Stomach smooth muscle (tissue), 2 donors: ENCODE results near the gene PPP2R1B.
"Not testable (repeated sequence)": the region's sequence is repeated elsewhere in the genome, so short reads cannot be mapped to it uniquely, and the experiment has no call there.

Experiments
- H3K27ac ChIP-seq: one replicate; pipeline ENCODE4 v1.7.0; 2013; ENCODE audit warnings: mild to moderate bottlenecking, low read length, inconsistent platforms
- H3K27me3 ChIP-seq, 2 donors: one replicate each; pipeline ENCODE4 v1.7.0; 2013; ENCODE audit warnings: low read length in 2 of 2; ENCODE audit not compliant: insufficient read depth in 2 of 2, control insufficient read depth in 1 of 2
- H3K36me3 ChIP-seq, 2 donors: one replicate each; pipeline ENCODE4 v1.7.0; 2013; ENCODE audit warnings: low read length in 2 of 2; ENCODE audit not compliant: control insufficient read depth in 2 of 2, insufficient read depth in 2 of 2
- H3K4me1 ChIP-seq: one replicate; pipeline ENCODE4 v1.7.0; 2013; ENCODE audit warnings: low read length; ENCODE audit not compliant: control insufficient read depth, insufficient read depth
- H3K4me3 ChIP-seq, 2 donors: one replicate each; pipeline ENCODE4 v1.7.0; 2013; ENCODE audit warnings: low read length in 2 of 2
- H3K9ac ChIP-seq, 2 donors: one replicate each; pipeline ENCODE4 v1.7.0; 2013; ENCODE audit warnings: low read length in 2 of 2, mild to moderate bottlenecking in 1 of 2
- H3K9me3 ChIP-seq, 2 donors: one replicate each; pipeline ENCODE4 v1.7.0; 2013; ENCODE audit warnings: low read length in 2 of 2; ENCODE audit not compliant: control insufficient read depth in 2 of 2
- donor health status: healthy.
- donor health status: Pancreatic carcinoma.

PPP2R1B gene

DNA sequence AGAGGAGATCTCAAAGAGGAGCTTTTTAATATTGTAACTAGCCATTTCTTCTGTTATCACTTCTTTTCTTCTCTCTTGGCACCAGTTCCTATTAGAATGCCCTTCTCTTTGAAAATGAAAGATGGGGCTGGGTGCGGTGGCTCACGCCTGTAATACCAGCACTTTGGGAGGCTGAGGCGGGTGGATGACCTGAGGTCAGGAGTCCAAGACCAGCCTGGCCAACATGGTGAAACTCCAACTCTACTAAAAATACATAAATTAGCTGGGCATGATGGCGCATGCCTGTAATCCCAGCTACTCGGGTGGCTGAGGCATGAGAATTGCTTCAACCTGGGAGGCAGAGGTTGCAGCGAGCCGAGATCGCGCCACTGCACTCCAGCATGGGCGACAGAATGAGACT, 18.1 kb upstream of the PPP2R1B start:
- H3K9ac ChIP-seq, H3K4me3 ChIP-seq, H3K9me3 ChIP-seq, H3K27me3 ChIP-seq, H3K27ac ChIP-seq, H3K4me1 ChIP-seq: not testable (repeated sequence)
- H3K36me3 ChIP-seq, result peaks cover 7 to 14% of the 10 kb centered on the region in 2 donors

DNA sequence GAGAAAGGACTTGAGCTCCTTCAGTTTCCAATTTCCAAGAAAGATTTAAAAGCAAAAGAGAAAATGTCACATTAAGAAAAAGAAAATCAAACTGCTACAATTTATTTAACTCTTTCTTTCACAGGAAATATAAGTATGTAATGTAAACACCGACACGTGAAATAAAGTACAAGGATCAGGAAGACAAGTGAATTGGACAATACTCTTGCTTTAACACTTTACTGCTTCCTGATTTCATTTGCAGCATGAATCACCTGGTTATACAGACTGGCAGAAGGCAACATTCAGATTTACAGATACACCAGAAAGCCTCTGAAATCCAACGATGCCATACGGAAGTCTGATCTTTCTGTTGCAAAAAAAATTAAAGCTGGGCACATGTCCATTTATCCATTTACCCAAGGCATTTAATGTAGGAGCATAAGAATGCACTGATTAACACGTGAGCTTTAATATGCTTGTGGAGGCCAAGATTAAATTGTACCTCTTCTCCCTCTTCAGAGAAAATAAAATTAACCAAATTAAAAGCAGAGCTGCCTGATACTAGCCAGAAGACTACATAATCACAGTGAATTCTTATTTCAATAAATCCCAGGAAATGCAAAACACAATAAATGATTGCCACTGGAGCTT, 16.0 kb upstream of the PPP2R1B start:
- H3K9me3 ChIP-seq, result no peaks in the 10 kb centered on the region
- H3K4me3 ChIP-seq, result no peak overlapping the region
- H3K36me3 ChIP-seq, result peaks cover 7 to 14% of the 10 kb centered on the region in 2 donors
- H3K27me3 ChIP-seq, result no peaks in the 10 kb centered on the region
- H3K9ac ChIP-seq, result no peak overlapping the region
- H3K4me1 ChIP-seq, result no peaks in the 10 kb centered on the region
- no peak overlapping the region for H3K27ac ChIP-seq

DNA sequence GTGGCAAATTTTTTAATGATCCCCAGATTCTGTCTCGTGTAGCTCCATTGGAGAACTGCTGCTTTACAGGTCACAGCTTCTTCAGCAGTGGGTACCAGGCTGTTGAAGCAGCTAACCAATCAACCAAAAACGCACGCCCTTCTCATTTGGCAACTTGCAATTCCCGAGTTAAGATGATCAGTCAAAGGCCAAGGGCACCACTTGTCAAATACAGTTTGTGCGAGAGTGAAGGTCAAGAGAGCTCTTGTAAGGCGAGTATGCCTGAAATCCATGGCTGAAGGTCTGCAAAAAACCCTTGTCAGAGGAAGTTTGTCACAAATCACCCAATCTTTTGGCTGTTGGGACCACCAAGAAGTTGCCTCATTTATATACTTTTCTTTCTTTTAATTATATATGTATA, 12.9 kb upstream of the PPP2R1B start:
- no peaks in the 10 kb centered on the region for H3K27me3 ChIP-seq
- no peaks in the 10 kb centered on the region for H3K9me3 ChIP-seq
- H3K4me3 ChIP-seq, result no peak overlapping the region
- H3K36me3 ChIP-seq, result no peaks in the 10 kb centered on the region
- no peaks in the 10 kb centered on the region for H3K4me1 ChIP-seq
- H3K9ac ChIP-seq, result no peak overlapping the region
- no peak overlapping the region for H3K27ac ChIP-seq

DNA sequence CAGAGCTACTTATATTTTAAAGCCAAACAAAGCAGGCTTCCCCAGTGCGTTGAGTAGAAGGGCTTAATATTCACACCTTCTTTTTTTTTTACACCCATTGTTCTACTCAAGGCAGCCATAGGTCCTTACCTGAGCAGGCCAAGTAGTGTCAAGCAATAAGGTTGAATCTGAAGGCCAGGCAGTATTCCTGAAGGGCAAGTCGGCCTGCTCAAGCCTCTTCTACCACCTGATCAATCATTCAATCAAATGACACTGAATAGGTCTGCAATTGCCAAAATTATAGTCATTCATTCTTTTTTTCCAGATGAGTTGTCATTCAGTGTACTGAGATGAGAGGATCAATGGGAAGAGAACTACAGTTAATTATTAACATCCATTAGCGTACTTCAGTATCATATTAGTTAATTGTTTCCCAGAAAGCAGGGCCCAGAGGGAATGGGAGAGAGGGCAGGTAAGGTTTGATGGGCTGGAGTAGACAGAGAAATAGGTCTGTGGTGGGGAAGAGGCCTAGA, 11.9 kb upstream of the PPP2R1B start:
- Histone ChIP-seq H3K27me3 (no peaks in the 10 kb centered on the region), H3K9me3 (no peaks in the 10 kb centered on the region), H3K4me1 (no peaks in the 10 kb centered on the region), H3K9ac (no peak overlapping the region), H3K27ac (no peak overlapping the region), H3K36me3 (no peaks in the 10 kb centered on the region), H3K4me3 (no peak overlapping the region)

DNA sequence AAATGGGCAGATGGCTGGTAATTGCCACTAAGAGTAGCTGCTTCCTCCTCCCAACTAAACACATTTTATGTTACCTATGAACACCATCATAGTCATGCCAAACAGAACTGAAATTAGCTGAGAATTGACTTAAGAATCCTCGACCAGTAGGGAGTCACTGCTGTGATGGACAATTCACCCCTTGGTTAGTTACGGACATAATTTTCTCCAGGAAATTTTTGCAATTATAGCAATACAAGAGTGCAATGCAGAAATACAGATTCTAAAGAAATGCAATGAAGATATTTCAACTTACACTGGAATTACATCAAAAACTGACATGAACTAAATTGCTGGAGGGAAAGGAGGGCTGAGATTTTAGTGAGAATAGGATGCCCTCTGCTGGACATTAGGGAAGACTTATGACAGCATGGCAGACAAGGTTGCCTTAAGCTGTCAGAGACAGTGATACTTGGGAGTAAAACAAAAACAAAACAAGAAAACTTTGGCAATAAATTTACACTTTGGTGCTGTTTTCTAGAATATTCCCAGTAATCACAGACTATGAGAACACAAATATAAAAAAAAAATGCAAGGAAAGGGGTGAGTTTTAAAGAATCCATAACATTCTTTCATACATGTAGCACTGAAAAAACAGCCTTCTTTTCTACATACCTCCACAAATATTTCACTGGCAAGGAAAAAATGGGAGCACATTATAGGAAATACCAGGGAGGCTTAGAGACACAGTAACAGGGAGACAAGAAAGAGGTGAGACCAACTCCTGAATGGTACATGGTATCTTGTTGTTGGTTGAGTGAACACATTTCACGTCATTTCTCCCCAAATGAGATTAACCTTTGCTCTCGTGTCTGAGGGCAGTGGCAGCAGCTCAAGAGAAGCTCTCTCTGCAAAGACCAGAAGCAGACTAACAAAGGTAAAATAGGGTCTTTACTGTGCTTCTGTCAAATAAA, 11.2 kb upstream of the PPP2R1B start:
- Histone ChIP-seq H3K27ac (no peak overlapping the region), H3K4me3 (no peak overlapping the region)

DNA sequence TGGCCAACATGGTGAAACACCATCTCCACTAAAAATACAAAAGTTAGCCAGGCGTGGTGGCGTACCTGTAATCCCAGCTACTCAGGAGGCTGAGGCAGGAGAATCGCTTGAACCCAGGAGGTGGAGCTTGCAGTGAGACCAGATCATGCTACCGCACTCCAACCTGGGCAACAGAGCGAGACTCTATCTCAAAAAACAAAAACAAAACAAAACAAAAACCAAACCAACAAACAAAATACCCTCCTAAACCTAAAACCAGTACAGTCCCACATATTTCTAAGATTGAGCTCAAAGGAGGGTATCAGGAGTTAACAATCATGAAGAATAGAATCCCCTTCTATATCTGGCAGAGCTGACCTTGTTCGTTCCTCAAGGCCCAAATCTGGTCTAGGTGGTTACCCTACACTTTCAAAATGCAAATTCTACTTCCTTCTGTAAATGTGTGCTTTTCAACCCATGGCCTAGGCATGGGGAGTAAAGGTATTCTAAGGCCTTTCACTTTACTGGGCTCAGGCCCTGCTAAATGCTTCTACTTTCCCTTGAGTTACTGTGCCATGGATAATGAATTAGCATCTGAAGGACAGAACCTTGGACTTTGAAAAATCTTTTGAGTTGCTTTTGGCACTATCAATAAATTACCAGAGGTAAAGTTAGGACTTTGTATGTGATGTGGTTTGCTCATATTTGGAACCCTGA, 10.4 kb upstream of the PPP2R1B start:
- Histone ChIP-seq H3K4me1 (no peaks in the 10 kb centered on the region), H3K9me3 (no peaks in the 10 kb centered on the region), H3K27me3 (no peaks in the 10 kb centered on the region), H3K36me3 (no peaks in the 10 kb centered on the region), H3K4me3 (no peak overlapping the region), H3K9ac (no peak overlapping the region), H3K27ac (no peak overlapping the region)

More for the DNA sequence above, 11.2 kb upstream of the PPP2R1B start:
- Histone ChIP-seq H3K4me1 (no peaks in the 10 kb centered on the region), H3K36me3 (no peaks in the 10 kb centered on the region), H3K27me3 (no peaks in the 10 kb centered on the region), H3K9me3 (no peaks in the 10 kb centered on the region), H3K9ac (no peak overlapping the region)

DNA sequence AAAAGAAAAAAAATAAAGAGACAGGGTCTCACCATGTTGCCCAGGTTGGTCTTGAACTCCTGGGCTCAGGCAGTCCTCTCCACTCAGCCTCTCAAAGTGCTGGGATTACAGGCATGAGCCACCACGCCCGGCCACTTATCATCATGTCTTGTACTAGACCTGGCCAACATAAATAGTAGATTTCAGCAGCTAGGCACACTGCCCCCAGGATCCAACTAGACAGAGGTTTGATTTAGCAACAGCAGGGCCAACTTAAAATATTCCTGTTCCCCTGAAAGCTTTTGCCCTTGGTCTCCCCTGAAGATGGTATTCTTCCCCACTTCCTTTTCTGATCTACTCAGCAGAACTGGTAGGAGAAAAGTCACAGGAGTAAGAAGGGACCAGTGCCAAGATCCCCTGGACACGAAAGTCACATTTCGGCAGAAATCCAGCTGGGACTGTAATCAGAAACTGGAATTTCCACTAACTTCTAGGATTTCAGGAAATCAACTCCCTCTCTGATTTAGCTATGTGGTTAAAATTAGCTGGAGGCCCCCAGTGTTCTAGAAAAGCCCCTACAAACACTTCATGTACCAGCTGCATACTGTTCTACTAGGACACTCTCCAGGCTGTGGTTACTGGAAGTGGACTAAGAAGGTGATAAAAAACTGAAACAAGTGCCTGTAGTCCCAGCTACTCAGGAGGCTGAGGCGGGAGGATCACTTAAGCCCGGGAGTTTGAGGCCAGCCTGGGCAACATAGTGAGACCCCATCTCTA, 8.9 kb upstream of the PPP2R1B start:
- Histone ChIP-seq H3K27ac (no peak overlapping the region), H3K27me3 (no peaks in the 10 kb centered on the region), H3K9me3 (no peaks in the 10 kb centered on the region), H3K4me3 (no peak overlapping the region), H3K9ac (no peak overlapping the region), H3K36me3 (no peaks in the 10 kb centered on the region), H3K4me1 (no peaks in the 10 kb centered on the region)

DNA sequence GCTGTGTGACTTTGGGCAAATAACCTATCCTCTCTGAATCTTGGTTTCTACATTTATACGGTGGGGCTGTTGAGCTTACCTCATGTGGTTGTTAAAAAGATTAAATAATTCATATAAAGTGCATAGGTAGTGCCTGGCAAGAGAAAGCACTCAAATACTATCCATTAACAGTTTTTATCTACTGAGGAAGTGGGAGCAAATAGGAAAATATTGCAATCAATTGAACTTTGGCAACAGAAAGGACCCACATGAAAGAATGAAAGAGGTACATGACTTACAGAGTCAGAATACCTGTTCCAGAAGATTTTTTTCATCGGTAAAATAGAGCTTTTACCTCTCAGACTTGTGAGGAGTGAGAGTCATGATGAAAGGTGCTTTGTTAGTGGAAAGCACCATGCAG, 6.3 kb upstream of the PPP2R1B start:
- no peak overlapping the region for H3K4me3 ChIP-seq
- H3K9ac ChIP-seq, result no peak overlapping the region
- H3K9me3 ChIP-seq, result no peaks in the 10 kb centered on the region
- H3K27me3 ChIP-seq, result no peaks in the 10 kb centered on the region
- no peaks in the 10 kb centered on the region for H3K4me1 ChIP-seq
- no peaks in the 10 kb centered on the region for H3K36me3 ChIP-seq
- H3K27ac ChIP-seq, result no peak overlapping the region

DNA sequence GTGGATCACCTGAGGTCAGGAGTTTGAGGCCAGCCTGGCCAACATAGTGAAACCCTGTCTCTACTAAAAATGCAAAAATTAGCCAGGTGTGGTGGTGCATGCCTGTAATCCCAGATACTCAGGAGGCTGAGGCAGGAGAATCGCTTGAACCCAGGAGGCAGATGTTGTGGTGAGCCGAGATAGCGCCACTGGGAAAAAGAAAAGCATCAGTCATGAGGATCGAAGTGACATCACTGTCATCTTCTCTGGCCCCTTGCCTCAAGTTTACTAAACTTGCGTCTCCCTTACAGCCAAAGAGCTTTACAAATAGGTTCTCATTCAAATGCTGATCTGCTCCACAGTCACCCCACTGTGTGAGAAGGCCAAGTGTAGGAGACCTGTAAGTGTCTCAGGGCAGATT, 5.0 kb upstream of the PPP2R1B start:
- not testable (repeated sequence) for H3K27me3 ChIP-seq, H3K4me3 ChIP-seq, H3K9me3 ChIP-seq, H3K36me3 ChIP-seq, H3K27ac ChIP-seq, H3K9ac ChIP-seq
- H3K4me1 ChIP-seq, result peaks cover 12% of the 10 kb centered on the region

DNA sequence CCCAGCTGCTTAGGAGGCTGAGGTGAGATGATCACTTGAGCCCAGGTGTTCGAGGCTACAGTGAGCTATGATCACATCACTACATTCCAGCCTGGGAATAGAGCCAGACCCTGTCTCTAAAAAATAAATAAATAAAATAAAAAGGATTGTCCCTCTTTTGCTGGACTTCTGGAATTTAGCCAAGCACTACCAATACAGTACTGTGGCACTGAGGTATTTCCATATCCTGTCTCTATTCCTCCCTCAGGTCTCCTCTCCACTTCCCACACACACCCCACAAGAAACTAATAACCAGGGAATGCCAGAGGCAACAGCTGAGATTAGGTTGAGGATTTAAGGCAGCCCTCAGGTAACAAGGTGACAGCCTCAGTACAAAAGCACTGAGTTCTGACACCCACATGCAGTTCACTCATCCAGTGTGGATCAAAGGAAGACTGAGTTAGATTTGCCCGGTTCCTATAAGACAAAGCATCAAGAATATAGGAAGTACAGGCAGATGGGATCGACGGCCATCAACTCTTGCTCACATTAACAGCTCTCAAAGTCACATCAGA, 4.5 kb upstream of the PPP2R1B start:
- Histone ChIP-seq H3K9ac (no peak overlapping the region), H3K9me3 (no peaks in the 10 kb centered on the region), H3K36me3 (no peaks in the 10 kb centered on the region), H3K4me1 (peaks cover 12% of the 10 kb centered on the region), H3K27me3 (no peaks in the 10 kb centered on the region), H3K4me3 (no peak overlapping the region), H3K27ac (no peak overlapping the region)
